GM12878 (cell line): ENCODE data around the gene MYO10. TPM values are rescaled to one million over a fixed set of nuclear protein-coding genes. Genes with fewer than 3 reads are reported as not detected.
A peak's percentile ranks its signal among the peaks of the same experiment; 100 is the strongest.

Source experiments
- ATAC-seq: fragments of 200-7000 bp; cut with Tn5 transposase; 3 replicates; pipeline ENCODE4 v1.9.1; 2020; ENCODE audit warnings: mild to moderate bottlenecking, moderate library complexity
- BruUV-seq: library from RNA; stranded (reverse); fragments of 400-500 nt; replicated peaks from 2 replicates; lab custom pipeline; 2021; lab: Mats Ljungman, UMichigan
- CTCF ChIA-PET: fragments of 300-600 bp; sonication (Branson Sonifier 250); formaldehyde crosslinking; extraction: SDS; loops from one replicate; lab custom pipeline; 2021; ENCODE audit warnings: inconsistent platforms; lab: Yijun Ruan, JAX
- POLR2A ChIA-PET: fragments of 350-600 bp; formaldehyde crosslinking; extraction: SDS; loops from one replicate; lab custom pipeline; 2021; ENCODE audit warnings: inconsistent platforms; lab: Charles Lee
- RAD21 ChIA-PET: fragments of 300-600 bp; sonication (Branson Sonifier 250); formaldehyde crosslinking; loops from one replicate; lab custom pipeline; 2023; ENCODE audit warnings: antibody characterized with exemption; ENCODE audit not compliant: unreplicated experiment; lab: Charles Lee
- SMC1A ChIA-PET: fragments of 300-600 bp; sonication (Branson Sonifier 250); formaldehyde crosslinking; loops from one replicate; lab custom pipeline; 2023; ENCODE audit not compliant: unreplicated experiment, uncharacterized antibody; lab: Charles Lee
- DNase-seq: peaks from one replicate; pipeline ENCODE4 v3.0.0-alpha.2; 2011; ENCODE audit warnings: low read depth, low spot score
- FAIRE-seq: peaks from 3 replicates; lab custom pipeline; 2011; peaks lifted over from hg19 to GRCh38; lab: Jason Lieb, UNC
- H2AFZ ChIP-seq: 2 replicates; pipeline ENCODE4 v1.6.0; 2011; ENCODE audit warnings: low read depth, low read length, control low read depth; ENCODE audit not compliant: control insufficient read depth
- H3K27ac ChIP-seq: 2 replicates; pipeline ENCODE4 v1.5.1; 2011; ENCODE audit warnings: control low read depth; ENCODE audit not compliant: control insufficient read depth, insufficient read depth
- H3K27me3 ChIP-seq, 2 experiments: replicated peaks in 1 of 2; 2 replicates each; pipeline versions ENCODE4 v1.6.0 to v1.6.1; 2011; ENCODE audit warnings: low read length in 1 of 2; ENCODE audit not compliant: control insufficient read depth in 2 of 2, insufficient read depth in 2 of 2
- H3K36me3 ChIP-seq, 2 experiments: 2 replicates each; pipeline ENCODE4 v1.5.1; 2011; ENCODE audit warnings: low read length in 1 of 2; ENCODE audit not compliant: control insufficient read depth in 2 of 2, insufficient read depth in 2 of 2
- H3K4me1 ChIP-seq: 2 replicates; pipeline ENCODE4 v1.6.1; 2011; ENCODE audit warnings: mild to moderate bottlenecking, low read length, moderate library complexity, mixed read lengths; ENCODE audit not compliant: control insufficient read depth, insufficient read depth
- H3K4me2 ChIP-seq: 2 replicates; pipeline ENCODE4 v1.6.0; 2011; ENCODE audit warnings: control low read depth; ENCODE audit not compliant: control insufficient read depth, insufficient read depth
- H3K4me3 ChIP-seq: fragments of 200-600 bp; sonication (generic); 2 replicates; pipeline ENCODE4 v1.5.1; 2016
- H3K79me2 ChIP-seq: 2 replicates; pipeline ENCODE4 v1.6.0; 2011; ENCODE audit warnings: low read length; ENCODE audit not compliant: control insufficient read depth, insufficient read depth
- H3K9ac ChIP-seq: 2 replicates; pipeline ENCODE4 v1.8.0; 2011; ENCODE audit warnings: low read length, control low read depth, mixed read lengths; ENCODE audit not compliant: control insufficient read depth, insufficient read depth
- H3K9me3 ChIP-seq: replicated peaks from 3 replicates; pipeline ENCODE4 v1.5.1; 2011; ENCODE audit warnings: mild to moderate bottlenecking, low read length; ENCODE audit not compliant: control insufficient read depth, insufficient read depth
- H4K20me1 ChIP-seq: 2 replicates; pipeline ENCODE4 v1.6.0; 2011; ENCODE audit not compliant: control insufficient read depth, insufficient read depth
- CHD2 ChIP-seq: IDR thresholded peaks from 2 replicates; pipeline ENCODE4 v1.6.1; 2011; ENCODE audit warnings: low read depth, low read length, improper control_type of control experiment, borderline replicate concordance
- IRF3 ChIP-seq: fragments of 450-650 bp; IDR thresholded peaks from 2 replicates; pipeline ENCODE4 v1.6.1; 2014; ENCODE audit warnings: mild to moderate bottlenecking
- NR2C1 ChIP-seq: fragments of 450-650 bp; IDR thresholded peaks from 2 replicates; pipeline ENCODE4 v1.6.1; 2017; ENCODE audit warnings: antibody characterized with exemption, mild to moderate bottlenecking, moderate library complexity
- NR2F1 ChIP-seq: fragments of 450-650 bp; conservative IDR thresholded peaks from 2 replicates; pipeline ENCODE4 v1.6.1; 2017; ENCODE audit warnings: mild to moderate bottlenecking
- WRNIP1 ChIP-seq: IDR thresholded peaks from 2 replicates; pipeline ENCODE4 v1.6.1; 2011; ENCODE audit warnings: low read depth, low read length, improper control_type of control experiment, borderline replicate concordance
- ZNF592 ChIP-seq: fragments of 450-650 bp; IDR thresholded peaks from 2 replicates; pipeline ENCODE4 v1.6.1; 2017; ENCODE audit warnings: mild to moderate bottlenecking, moderate library complexity
- WGBS: methylation state at CpG from one replicate; pipeline ENCODE4 v1.1.6; 2016; ENCODE audit warnings: low lambda C conversion rate; ENCODE audit not compliant: insufficient replicate concordance, insufficient coverage; ENCODE audit errors: missing lambda C conversion rate; 5-methylcytosine and 5-hydroxymethylcytosine counted together
- in situ Hi-C: fragments of 300-500 bp; cut with MboI; formaldehyde crosslinking; loops from 9 replicates; pipeline ENCODE4 v1.14.3; 2018; ENCODE audit warnings: mixed read lengths
- intact Hi-C: fragments of 100-400 bp; cut with micrococcal nuclease; formaldehyde crosslinking; loops from one replicate; pipeline ENCODE4 v1.14.2; 2022; ENCODE audit not compliant: unreplicated experiment
- polyA plus RNA-seq, 11 experiments: library from polyadenylated mRNA; depleted of rRNA in 4 of 11; unstranded in 6 of 11; stranded (reverse) in 5 of 11; fragments of >200 nt; fragmentation: Nextera tagmentation in 4 of 11; fragmentation: Illumina TruSeq in 1 of 11; extraction: Ambion mirVana in 4 of 11; extraction: Trizol in 1 of 11; gene quantifications; 1 replicate in 1 of 11; 2 replicates in 10 of 11; pipeline versions ENCODE4 v1.2.1 to v1.2.3, GENCODE V29; 2011 to 2016; ENCODE audit warnings: inconsistent platforms in 2 of 11, missing spikeins in 2 of 11, low read depth in 1 of 11
- total RNA-seq, 4 experiments: library from RNA; depleted of rRNA in 3 of 4; stranded (reverse); fragments of >200 nt in 3 of 4; fragmentation: Illumina TruSeq in 1 of 4; extraction: Trizol in 1 of 4; gene quantifications; 2 replicates each; pipeline versions ENCODE4 v1.2.1 to v1.2.3, GENCODE V29; 2013 to 2021
- TF ChIP-seq, protein P1 (sequence below): IDR thresholded peaks from 2 replicates; pipeline ENCODE4 v1.6.1; 2011; ENCODE audit warnings: borderline replicate concordance, low read depth, mild to moderate bottlenecking, moderate library complexity, mixed read lengths, low read length; ENCODE audit not compliant: insufficient read depth; ENCODE audit errors: extremely low read length
- TF ChIP-seq, protein P2 (sequence below): fragments of 450-650 bp; IDR thresholded peaks from 2 replicates; pipeline ENCODE4 v1.6.1; 2016; ENCODE audit warnings: mild to moderate bottlenecking

MYO10 gene
- total and polyA plus RNA-seq, 10 of the 15 experiments (the other 5 are each of a cell fraction or from before 2014, with no cell fraction given) = 0.02 to 0.77 (median 0.17) TPM

DNA sequence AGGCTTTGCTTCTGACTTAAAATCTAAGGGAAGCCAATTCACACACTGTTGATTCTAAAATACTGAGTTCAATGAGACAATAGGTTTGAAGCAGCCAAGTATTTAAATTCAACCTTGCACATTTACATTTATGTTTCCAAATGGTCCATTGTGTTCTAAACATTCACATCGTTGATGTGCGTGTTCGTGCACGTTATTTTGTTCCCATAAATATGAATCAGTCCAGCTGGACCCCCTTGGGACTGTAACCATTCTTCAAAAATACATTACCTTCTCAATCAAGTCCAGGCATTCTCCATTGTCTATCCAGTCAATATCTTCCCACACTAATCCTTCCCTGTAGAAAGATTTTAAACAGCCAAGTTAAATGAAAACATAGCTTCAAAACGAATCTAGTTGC, 172.9 kb downstream of the MYO10 start (continued):
- TF ChIP-seq WRNIP1 (no peak), ZNF592 (no peak)

DNA sequence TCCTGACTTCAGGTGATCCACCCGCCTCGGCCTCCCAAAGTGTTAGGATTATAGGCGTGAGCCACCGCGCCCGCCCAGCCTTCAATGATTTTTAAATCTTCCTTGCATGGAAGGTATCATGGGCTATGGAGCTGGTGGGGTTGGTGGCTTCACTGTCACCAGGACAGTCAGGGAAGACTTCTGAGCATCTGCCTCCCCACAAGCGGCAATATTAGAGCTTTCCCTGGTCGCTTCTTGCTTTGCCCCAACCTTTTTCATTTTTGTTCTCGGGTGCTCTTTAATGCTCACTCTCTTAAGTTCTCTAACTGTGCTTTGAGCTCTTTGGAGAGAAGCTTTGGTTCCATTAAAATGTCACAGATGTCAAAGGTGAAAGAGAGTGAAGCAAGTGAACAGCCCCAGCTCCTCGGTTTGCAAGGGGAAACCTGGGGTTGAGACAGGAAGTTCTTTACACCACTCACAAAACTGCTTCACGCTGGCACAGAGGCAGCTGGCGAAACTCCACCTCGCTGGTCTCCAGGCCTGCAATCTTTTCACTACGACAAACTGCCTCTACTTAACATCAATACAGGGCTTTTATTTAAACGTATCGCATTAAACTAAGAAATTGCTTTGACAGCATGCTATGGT, 176.8 kb downstream of the MYO10 start:
- Histone ChIP-seq H3K9me3 (no peaks in the 10 kb centered on the region), H3K27me3 (no peaks in the 10 kb centered on the region), H3K36me3 (no peaks in the 10 kb centered on the region), H3K79me2 (no peaks in the 10 kb centered on the region), H3K9ac (no peak overlapping the region), H2AFZ (no peak overlapping the region), H3K4me1 (no peaks in the 10 kb centered on the region)
- FAIRE-seq (no peak), DNase-seq (peak; percentile 5)
- TF ChIP-seq NR2C1 (0 out of 2 replicates have a peak, but pooled peaks have one; percentile 29), IRF3 (no peak), NR2F1 (0 out of 2 replicates have a peak, but pooled peaks have one; percentile 39), CHD2 (no peak)
- TF ChIP-seq, protein P1, sequence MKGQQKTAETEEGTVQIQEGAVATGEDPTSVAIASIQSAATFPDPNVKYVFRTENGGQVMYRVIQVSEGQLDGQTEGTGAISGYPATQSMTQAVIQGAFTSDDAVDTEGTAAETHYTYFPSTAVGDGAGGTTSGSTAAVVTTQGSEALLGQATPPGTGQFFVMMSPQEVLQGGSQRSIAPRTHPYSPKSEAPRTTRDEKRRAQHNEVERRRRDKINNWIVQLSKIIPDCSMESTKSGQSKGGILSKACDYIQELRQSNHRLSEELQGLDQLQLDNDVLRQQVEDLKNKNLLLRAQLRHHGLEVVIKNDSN = no peak
- TF ChIP-seq, protein P2, sequence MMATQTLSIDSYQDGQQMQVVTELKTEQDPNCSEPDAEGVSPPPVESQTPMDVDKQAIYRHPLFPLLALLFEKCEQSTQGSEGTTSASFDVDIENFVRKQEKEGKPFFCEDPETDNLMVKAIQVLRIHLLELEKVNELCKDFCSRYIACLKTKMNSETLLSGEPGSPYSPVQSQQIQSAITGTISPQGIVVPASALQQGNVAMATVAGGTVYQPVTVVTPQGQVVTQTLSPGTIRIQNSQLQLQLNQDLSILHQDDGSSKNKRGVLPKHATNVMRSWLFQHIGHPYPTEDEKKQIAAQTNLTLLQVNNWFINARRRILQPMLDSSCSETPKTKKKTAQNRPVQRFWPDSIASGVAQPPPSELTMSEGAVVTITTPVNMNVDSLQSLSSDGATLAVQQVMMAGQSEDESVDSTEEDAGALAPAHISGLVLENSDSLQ = no peak
- TF ChIP-seq, all 136 proteins: peak for 2
- intact Hi-C loops = no loop called here
- CTCF ChIA-PET = interaction anchor here (1.0 to 1.2 kb wide), 3 partner anchors 32 to 373 kb away, joined by 3 to 6 read pairs (median 3); no protein-coding TSS in a partner anchor
- Histone ChIP-seq H3K4me3 (no peak overlapping the region), H4K20me1 (no peaks in the 10 kb centered on the region), H3K27ac (no peak overlapping the region), H3K4me2 (no peak overlapping the region)
- SMC1A ChIA-PET = no interaction called here
- RAD21 ChIA-PET = no interaction called here
- in situ Hi-C loops = no loop called here
- POLR2A ChIA-PET = no interaction called here
- WGBS = 52% methylated on average over 16 of the region's 16 CpGs
- no TSS peak for BruUV-seq
- peak; percentile 86 for ATAC-seq
